H1 (cell line): ENCODE data around the gene HUWE1.

ENCODE experiments used
- BACH1 ChIP-seq: IDR thresholded peaks from 2 replicates; pipeline ENCODE4 v1.6.1; 2012; ENCODE audit warnings: low read length, improper control_type of control experiment
- CEBPB ChIP-seq: IDR thresholded peaks from 2 replicates; pipeline ENCODE4 v1.6.1; 2012; ENCODE audit warnings: low read depth, low read length
- CHD2 ChIP-seq: IDR thresholded peaks from 2 replicates; pipeline ENCODE4 v1.6.1; 2012; ENCODE audit warnings: low read length, improper control_type of control experiment
- CREB1 ChIP-seq: IDR thresholded peaks from 2 replicates; pipeline ENCODE4 v1.6.1; 2012; ENCODE audit warnings: inconsistent platforms
- EGR1 ChIP-seq: IDR thresholded peaks from 2 replicates; pipeline ENCODE4 v1.6.1; 2011; ENCODE audit warnings: low read depth, low read length, borderline replicate concordance
- EP300 ChIP-seq, 2 experiments: IDR thresholded peaks; 1 replicate in 1 of 2; 2 replicates in 1 of 2; pipeline ENCODE4 v1.6.1; 2011 to 2012; ENCODE audit warnings: low read depth in 2 of 2, low read length in 2 of 2, mild to moderate bottlenecking in 2 of 2, borderline replicate concordance in 1 of 2, inconsistent platforms in 1 of 2, moderate library complexity in 1 of 2
- EZH2 ChIP-seq: fragments of 200-600 bp; sonication (generic); IDR thresholded peaks from 2 replicates; pipeline ENCODE4 v1.7.1; 2012; ENCODE audit warnings: low read depth, mild to moderate bottlenecking, moderate library complexity, low read length, inconsistent platforms; ENCODE audit not compliant: severe bottlenecking
- GABPA ChIP-seq: IDR thresholded peaks from 2 replicates; pipeline ENCODE4 v1.6.1; 2011; ENCODE audit warnings: mild to moderate bottlenecking, low read length, moderate library complexity, borderline replicate concordance; ENCODE audit not compliant: insufficient read depth
- YY1 ChIP-seq: IDR thresholded peaks from 2 replicates; pipeline ENCODE4 v1.6.1; 2011; ENCODE audit warnings: low read depth, mild to moderate bottlenecking, low read length
- TF ChIP-seq, protein P1 (sequence below), 3 experiments: IDR thresholded peaks; 1 replicate in 2 of 3; 2 replicates in 1 of 3; pipeline versions ENCODE4 v1.5.1 to v1.6.1; 2011; ENCODE audit warnings: low read length in 3 of 3, mild to moderate bottlenecking in 3 of 3, inconsistent platforms in 2 of 3, low read depth in 1 of 3, moderate library complexity in 1 of 3; ENCODE audit not compliant: insufficient read depth in 1 of 3; ENCODE audit errors: control extremely low read depth in 1 of 3

DNA sequence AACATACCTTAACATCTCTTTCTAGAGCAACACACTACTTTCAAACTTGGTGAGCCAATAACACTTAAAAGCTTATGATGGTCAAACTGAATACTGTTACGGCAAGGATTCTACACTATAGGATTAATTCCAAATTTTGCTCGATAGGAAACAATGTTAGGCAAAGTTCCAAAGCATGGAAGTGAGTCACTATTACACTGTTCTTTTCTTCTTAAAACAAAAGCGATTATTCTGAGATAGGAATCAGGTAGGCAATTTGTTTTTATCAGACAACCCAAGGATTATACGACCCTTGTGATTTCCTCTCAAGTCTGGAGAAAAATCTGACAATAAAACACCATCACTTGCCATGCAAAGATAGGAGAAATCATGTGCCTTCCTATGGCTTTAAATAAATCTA lies 81.5 kb downstream of the HUWE1 start:
- no peak for TF ChIP-seq GABPA
- TF ChIP-seq EGR1, result no peak
- no peak for TF ChIP-seq CREB1
- no peak for TF ChIP-seq BACH1
- no peak for TF ChIP-seq YY1
- no peak for TF ChIP-seq CEBPB
- no peak for TF ChIP-seq EZH2
- TF ChIP-seq, protein P1, sequence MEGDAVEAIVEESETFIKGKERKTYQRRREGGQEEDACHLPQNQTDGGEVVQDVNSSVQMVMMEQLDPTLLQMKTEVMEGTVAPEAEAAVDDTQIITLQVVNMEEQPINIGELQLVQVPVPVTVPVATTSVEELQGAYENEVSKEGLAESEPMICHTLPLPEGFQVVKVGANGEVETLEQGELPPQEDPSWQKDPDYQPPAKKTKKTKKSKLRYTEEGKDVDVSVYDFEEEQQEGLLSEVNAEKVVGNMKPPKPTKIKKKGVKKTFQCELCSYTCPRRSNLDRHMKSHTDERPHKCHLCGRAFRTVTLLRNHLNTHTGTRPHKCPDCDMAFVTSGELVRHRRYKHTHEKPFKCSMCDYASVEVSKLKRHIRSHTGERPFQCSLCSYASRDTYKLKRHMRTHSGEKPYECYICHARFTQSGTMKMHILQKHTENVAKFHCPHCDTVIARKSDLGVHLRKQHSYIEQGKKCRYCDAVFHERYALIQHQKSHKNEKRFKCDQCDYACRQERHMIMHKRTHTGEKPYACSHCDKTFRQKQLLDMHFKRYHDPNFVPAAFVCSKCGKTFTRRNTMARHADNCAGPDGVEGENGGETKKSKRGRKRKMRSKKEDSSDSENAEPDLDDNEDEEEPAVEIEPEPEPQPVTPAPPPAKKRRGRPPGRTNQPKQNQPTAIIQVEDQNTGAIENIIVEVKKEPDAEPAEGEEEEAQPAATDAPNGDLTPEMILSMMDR (IDR thresholded peaks at IDR 0.05; ENCODE audit: control extremely low read depth in 1 of 3, insufficient read depth in 1 of 3, low read depth in 1 of 3, low read length in 3 of 3), result no peak
- no peak for TF ChIP-seq EP300 (IDR thresholded peaks at IDR 0.05; ENCODE audit: borderline replicate concordance in 1 of 2, low read depth in 2 of 2, low read length in 2 of 2)
- TF ChIP-seq CHD2, result no peak
